Measurements from ENCODE around the gene MDN1.
A peak's percentile ranks its signal among the peaks of the same experiment; 100 is the strongest.
"Not testable (repeated sequence)": the region's sequence is repeated elsewhere in the genome, so short reads cannot be mapped to it uniquely, and the experiment has no call there.

Gene MDN1, protein sequence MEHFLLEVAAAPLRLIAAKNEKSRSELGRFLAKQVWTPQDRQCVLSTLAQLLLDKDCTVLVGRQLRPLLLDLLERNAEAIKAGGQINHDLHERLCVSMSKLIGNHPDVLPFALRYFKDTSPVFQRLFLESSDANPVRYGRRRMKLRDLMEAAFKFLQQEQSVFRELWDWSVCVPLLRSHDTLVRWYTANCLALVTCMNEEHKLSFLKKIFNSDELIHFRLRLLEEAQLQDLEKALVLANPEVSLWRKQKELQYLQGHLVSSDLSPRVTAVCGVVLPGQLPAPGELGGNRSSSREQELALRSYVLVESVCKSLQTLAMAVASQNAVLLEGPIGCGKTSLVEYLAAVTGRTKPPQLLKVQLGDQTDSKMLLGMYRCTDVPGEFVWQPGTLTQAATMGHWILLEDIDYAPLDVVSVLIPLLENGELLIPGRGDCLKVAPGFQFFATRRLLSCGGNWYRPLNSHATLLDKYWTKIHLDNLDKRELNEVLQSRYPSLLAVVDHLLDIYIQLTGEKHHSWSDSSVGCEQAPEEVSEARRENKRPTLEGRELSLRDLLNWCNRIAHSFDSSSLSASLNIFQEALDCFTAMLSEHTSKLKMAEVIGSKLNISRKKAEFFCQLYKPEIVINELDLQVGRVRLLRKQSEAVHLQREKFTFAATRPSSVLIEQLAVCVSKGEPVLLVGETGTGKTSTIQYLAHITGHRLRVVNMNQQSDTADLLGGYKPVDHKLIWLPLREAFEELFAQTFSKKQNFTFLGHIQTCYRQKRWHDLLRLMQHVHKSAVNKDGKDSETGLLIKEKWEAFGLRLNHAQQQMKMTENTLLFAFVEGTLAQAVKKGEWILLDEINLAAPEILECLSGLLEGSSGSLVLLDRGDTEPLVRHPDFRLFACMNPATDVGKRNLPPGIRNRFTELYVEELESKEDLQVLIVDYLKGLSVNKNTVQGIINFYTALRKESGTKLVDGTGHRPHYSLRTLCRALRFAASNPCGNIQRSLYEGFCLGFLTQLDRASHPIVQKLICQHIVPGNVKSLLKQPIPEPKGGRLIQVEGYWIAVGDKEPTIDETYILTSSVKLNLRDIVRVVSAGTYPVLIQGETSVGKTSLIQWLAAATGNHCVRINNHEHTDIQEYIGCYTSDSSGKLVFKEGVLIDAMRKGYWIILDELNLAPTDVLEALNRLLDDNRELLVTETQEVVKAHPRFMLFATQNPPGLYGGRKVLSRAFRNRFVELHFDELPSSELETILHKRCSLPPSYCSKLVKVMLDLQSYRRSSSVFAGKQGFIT (N-terminal part only)

DNA sequence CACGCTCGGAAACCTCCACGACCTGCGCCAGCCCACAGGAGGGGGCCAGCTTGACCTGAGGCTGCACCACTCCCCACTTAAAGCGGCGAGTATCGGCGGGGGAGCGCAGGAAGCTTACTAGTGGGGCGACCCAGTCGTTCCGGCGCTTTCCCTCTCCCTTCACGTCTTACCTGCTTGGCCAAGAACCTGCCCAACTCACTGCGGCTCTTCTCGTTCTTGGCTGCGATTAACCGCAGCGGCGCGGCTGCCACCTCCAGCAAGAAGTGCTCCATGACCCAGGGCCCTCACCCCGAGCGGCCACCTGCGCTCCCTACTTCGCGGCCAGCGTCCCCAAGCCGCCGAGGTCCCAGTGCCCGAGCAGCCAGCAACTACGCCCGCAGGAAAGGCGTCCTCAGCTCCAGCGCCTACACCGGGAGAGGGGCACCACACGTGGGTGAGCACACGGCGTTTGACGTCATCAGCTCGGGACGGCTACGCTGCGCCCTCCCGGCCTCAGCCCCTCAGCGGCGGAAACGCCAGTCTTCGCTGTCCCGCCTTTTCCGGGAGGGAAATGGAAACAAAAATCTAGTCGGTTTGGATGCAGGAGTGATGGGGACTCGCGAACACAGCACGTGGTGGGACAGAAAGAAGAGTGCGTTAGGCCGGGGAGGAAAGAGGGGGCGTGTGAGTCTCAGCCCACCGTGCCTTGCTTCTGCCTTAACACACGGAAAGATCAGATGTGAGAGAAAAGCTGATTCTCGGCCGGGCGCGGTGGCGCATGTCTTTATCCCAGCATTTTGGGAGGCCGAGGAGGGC is at the start of gene MDN1:
TSS of gene MDN1 (minus strand) at position 459 of the 795 bp plus-strand sequence. CDS start at position 272, 187 bp downstream.
- DNase-seq (ENCODE audit: low read depth) = peak; percentile 76

DNA sequence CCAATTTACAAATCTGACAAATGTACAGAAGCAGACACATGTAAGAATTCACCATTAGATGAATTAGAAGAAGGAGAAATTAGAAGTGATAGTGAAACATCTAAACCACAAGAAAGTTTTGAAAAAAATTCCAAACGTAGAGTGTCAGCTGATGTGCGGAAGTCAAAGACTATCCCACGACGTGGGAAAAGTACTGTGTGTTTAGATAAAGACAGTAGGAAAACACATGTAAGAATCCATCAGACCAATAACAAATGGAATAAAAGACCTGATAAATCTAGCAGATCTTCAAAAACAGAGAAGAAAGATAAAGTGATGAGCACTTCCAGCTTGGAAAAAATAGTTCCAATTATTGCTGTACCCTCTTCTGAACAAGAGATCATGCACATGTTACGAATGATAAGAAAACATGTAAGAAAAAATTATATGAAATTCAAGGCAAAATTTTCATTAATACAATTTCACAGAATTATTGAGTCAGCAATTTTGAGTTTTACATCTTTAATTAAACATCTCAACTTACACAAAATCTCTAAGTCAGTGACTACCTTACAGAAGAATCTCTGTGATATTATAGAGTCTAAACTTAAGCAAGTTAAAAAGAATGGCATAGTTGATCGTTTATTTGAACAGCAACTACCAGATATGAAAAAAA is 46.6 kb upstream of the MDN1 start:
- no peak for DNase-seq (ENCODE audit: low read depth)

DNA sequence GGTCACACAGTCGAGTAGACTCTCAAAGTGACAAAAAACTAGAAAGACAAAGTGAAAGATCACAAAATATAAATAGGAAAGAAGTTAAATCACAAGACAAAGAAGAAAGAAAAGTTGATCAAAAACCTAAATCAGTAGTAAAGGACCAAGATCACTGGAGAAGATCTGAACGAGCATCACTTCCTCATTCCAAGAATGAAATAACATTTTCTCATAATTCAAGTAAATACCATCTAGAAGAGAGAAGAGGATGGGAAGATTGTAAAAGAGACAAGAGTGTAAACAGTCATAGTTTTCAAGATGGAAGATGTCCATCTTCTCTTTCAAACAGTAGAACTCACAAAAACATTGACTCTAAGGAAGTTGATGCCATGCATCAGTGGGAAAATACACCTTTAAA is 43.1 kb upstream of the MDN1 start:
- DNase-seq (ENCODE audit: low read depth) = no peak

DNA sequence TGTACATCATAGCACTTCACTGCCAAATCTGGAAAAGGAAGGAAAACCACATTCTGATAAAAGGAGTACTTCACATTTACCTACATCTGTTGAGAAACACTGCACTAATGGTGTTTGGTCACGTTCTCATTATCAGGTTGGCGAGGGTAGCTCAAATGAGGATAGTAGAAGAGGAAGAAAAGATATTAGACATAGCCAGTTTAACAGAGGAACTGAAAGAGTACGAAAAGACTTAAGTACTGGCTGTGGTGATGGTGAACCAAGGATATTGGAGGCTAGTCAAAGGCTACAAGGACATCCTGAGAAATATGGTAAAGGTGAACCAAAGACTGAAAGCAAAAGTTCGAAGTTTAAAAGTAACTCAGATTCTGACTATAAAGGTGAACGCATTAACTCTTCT is 42.7 kb upstream of the MDN1 start:
- DNase-seq (ENCODE audit: low read depth) = no peak

DNA sequence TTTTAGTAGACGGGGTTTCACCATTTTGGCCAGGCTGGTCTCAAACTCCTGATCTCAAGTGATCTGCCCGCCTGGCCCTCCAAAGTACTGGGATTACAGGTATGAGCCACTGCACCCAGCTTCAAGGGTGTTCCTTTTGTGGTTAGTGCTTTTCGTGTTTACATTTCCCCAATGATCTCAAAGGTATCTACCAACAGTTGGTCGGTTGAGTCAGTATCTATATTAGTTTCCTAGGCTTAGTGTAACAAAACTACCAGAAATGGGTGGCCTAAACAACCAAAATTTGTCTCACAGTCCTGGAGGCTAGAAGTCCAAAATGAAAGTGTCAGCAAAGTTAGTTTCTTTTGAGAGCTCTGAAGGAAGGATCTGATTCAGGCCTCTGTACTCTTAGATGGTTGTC is 40.1 kb upstream of the MDN1 start:
- DNase-seq (ENCODE audit: low read depth) = no peak

DNA sequence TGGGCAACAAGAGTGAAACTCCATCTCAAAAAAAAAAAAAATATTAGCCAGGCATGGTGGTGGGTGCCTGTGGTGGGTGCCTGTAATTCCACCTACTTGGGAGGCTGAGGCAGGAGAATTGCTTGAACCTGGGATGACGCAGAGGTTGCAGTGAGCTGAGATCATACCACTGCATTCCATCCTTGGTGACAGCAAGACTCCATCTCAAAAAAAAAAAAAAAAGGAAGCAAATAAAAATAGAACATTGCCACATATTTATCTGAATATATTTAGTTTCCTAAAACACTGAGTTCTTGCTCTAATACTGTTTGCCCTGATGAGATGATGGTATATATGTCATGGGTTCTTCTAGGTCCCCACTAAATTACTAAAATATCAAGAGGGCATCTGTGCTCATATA is 38.4 kb upstream of the MDN1 start:
- no peak for DNase-seq (ENCODE audit: low read depth)

DNA sequence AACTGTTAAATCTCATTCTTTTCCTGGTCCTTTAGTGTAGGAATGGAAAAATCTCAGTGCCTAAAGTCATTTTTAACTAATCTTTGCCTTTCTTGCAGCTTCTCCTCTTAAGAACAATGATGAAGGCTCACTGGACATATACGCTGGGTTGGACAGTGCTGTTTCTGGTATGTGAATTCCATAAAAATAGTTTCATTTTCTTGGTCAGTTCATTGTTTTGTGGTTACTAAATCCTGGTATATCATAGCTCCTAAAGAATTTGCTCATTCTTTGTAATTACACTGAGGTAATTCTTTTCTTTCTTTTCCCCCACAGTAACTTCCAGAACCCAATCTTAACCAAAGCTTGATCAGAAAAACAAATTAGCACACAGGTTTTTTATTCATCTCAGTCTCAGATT is 33.5 kb upstream of the MDN1 start:
- DNase-seq (ENCODE audit: low read depth) = no peak

DNA sequence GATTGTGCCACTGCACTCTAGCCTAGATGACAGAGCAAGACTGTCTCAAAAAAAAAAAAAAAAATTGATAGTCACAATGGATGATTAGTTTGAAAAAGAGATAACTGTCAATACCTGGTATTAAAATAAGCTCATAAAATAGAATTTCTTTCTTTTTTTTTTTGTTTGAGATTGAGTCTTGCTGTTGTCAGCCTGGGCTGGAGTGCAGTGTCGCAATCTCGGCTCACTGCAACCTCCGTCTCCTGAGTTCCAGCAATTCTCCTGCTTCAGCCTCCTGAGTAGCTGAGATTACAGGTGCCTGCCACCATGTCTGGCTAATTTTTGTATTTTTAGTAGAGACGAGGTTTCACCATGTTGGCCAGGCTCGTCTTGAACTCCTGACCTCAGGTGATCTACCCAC is 27.9 kb upstream of the MDN1 start:
- DNase-seq (ENCODE audit: low read depth) = not testable (repeated sequence)

DNA sequence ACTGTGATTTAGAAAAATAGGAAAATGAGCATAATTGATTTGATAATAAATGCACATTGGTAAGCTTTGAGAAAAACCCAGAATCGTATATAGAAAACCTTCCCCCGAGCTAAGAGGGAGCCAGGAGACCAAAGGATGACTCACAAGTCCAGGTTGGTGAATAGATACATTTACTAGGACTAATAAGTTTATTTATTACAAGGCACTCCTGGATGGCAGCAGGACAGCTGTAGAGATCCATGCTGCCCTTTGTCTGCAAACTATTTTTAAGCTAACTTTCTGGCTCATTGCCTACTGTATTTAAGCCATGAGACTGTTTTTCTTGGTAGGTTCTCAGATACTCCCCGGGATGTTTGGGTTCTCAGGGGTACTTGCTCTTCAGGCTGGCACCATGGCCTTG is 23.5 kb upstream of the MDN1 start:
- no peak for DNase-seq (ENCODE audit: low read depth)

DNA sequence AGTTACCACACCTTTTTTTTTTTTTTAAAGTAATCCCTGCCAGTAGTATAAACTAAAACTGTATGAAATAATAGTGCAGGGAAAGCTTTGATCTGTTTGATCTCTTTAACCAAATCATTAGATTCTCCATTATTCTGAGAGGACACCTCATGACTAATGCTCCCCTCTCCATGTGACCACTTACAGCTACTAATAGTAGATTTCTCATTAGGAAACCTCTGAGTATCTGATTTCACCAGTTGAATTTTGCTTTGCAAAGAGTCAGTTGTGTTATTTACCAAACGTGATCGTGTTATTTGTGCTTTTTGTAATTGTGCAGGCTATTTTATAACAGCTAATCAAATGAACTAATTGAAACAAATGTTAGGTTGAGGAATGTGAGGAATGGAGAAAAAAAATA is 22.6 kb upstream of the MDN1 start:
- DNase-seq (ENCODE audit: low read depth) = no peak

DNA sequence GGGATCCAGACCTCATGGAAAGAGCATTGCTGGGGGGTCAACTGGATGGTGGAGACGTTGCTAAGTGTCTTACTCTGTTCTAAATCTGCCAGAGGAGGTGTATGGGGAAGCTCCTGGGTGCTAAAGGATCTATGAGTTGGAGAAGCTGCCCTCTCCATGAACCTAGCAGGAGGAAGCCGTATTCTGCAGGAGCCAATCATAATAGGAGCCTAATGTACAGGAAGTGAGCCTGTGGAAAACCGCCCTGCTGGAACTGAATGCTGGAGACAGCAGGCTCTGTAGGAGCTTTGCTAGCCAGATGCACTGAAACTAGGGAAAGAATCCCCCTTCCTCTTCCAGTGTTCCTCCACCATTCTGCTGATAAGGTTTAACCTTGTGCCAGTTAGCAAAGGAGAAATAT is 20.9 kb upstream of the MDN1 start:
- no peak for DNase-seq (ENCODE audit: low read depth)

DNA sequence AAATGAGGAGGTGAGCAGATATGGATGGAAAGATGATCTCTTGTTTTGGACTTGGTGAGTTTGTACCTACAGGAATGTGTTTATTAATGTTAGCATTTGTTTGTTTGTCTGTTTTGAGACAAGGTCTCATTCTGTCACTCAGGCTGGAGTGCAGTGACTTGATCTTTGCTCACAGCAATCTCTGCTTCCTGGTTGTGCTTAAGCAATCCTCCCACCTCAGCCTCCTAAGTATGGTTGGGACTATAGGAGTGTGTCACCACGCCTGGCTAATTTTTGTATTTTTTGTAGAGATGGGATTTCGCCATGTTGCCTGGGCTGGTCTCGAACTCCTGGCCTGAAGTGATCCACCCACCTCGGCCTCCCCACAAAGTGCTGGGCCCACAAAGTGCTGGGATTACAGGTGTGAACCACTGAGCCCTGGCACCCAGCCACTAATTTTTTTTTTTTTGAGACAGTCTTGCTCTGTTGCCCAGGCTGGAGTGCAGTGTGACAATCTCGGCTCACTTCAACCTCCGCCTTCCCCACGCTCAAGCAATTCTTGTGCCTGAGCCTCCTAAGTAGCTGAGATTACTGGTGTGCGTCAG is 17.1 kb upstream of the MDN1 start:
- no peak for DNase-seq (ENCODE audit: low read depth)

DNA sequence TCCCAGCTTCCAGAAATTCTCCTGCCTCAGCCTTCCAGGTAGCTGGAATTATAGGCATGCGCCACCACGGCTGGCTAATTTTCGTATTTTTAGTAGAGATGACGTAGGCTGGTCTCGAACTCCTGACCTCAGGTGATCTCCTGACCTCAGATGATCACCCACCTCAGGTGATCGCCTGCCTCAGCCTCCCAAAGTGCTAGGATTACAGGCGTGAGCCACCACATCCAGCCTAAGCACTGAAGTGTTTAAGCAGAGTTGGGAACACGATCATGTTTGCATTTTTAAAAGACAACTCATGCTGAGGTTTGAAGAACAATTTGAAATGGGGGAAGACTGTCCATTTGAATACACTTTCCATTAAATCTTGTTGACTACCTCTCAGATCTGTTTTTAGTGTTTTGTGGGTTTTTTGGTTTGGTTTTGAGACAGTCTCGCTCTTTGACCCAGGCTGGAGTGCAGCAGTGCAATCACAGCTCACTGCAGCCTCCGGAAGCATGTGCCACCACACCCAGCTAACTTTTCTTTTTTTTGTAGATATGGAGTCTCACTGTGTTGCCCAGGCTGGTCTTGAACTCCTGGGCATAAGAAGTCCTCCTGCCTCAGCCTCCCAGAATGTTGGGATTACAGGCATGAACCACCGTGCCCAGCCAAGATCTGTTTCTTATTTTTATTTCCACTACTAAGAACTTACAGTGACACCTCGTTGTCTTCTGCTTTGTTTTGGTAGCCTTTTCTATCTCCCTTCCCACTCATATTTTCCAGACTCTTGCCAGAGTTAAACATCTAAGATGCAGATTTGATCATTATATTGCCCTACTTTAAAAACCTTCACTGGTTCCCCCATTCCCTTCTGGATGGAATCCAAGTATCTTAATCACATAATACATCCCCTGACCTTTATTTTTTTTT is 15.5 kb upstream of the MDN1 start:
- DNase-seq (ENCODE audit: low read depth) = no peak

DNA sequence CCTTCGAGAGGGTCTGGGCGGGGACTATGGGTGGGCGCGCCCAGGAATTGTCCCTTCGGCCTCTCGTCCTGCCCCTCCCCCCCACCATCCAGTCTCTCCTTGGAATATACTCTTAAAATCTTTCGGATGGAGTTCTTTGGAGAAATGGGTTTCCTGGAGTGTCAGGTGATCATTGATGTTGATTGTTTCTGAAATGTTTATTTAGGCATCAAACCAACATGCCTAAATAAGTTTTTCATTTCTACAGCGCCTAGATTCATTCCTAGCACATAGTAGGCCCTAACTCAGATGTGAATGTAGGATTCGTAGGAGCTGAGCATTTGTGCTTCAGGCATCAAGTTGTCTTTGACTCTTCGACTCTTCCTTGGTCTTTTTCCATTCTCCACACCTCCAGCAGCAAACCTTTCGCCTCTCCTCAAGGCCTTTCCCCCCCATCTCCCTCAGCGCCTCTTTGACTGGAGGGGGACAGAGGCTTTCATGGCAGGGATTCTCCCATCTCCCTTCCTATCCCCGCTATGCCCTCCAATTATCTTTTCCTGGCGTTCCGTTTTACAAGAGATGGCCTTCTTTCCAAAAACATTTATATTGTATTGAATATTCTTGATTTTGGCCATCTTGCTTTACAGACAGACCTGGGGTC is 10.7 kb upstream of the MDN1 start:
- DNase-seq (ENCODE audit: low read depth) = no peak

DNA sequence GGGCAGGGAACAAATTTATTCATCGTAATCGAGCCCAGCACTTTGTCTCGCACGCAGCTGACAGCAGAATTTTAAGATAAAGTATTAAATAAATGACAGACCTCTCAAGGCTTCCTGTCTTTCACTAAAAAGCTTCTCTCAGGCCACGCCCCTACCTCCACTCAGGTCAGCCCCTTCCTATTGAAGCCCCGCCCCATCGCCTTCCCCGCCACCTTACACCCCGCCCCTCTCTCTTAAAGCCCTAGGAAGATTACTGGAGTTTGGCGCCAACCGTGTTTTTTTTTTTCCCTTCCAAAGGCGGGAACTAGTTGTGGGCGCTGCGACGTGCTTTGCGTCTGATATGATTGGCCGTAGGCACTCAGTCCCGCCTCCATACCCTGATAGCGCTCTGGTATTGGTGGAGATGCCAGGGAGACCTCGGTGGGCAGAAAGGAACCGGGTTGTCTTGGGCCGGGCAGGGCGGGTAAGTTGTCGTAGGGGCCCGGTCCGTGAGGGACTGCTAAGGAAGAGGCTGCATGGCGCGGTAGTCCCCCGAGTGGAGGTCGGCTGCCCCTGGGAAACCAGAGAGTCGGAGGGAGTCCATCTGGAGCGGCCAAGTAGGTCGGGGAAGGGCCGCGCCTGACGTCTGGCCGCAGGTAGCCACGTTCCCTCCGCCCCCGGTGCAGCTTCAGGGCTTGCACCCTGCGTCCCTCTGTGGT is 10.0 kb upstream of the MDN1 start, which contains the start of gene CASP8AP2:
TSS of gene CASP8AP2 (plus strand) at position 409 of the 698 bp plus-strand sequence.
- DNase-seq (ENCODE audit: low read depth) = peak; percentile 98

DNA sequence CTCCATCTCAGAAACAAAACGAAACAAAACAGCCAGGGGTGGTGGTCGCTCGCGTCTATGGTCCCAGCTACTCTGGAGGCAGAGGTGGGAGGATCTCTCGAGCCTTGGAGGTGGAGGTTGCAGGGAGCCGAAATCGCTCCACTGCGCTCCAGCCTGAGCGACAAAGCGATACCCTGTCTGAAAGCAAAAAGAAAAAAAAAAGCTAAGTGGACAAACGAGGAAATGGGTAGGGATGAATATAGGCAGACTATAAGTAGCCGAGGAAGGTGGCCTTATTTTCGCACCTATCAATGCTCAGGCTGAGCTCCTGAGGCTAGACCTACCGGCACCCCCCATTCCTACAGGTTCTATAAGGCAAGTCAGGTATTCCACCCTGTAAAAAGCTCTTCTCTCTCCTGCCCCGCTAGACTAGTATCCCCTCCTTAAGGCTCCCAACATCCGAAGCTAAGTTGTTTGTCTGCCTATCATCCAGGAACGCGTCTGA is 9.4 kb upstream of the MDN1 start:
- no peak for DNase-seq (ENCODE audit: low read depth)

DNA sequence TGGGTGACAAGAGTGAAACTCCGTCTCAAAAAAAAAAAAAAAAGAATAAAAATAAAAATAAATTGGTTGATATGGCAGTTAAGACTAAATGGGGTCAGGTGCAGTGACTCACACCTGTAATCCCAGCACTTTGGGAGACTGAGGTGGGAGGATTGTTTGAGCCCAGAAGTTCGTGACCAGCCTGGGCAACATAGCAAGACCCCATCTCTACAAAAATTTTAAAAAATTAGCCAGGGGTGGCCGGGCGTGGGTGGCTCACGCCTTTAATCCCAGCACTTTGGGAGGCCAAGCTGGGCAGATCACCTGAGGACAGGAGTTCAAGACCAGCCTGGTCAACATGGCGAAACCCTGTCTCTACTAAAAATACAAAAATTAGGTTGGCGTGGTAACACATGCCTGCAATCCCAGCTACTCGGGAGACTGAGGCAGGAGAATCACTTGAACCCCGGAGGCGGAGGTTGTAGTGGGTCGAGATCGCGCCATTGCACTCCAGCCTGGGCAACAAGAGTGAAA is 8.9 kb upstream of the MDN1 start:
- DNase-seq (ENCODE audit: low read depth) = not testable (repeated sequence)

DNA sequence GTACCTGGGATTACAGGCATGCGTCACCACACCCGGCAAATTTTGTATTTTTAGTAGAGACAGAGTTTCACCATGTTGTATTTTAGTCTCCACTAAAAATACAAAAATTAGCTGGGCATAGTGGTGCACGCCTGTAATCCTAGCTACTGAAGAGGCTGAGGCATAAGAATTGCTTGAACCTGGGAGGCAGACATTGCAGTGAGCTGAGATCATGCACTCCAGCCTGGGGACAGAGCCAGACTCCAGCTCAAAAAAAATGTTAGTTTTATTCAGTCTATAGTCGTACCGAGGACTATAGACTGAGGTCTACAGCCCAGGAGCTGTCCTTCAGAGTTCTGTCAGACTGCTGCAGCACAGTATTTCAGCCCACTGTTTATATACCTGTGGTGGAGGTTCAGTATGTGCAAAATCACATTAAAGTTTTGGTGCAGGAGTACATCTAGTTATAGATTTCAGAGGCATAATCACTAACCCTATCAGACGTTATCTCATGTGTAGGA is 6.5 kb upstream of the MDN1 start:
- DNase-seq (ENCODE audit: low read depth) = no peak

All from HS-5 (cell line).